HG02588 (cell line): Measurements from ENCODE around the gene PPP1R16B.

ENCODE experiments used
- ATAC-seq: cut with Tn5 transposase; IDR thresholded peaks from one replicate; pipeline ENCODE4 v1.9.1; 2021; ENCODE audit warnings: mild to moderate bottlenecking, moderate library complexity; ENCODE audit not compliant: unreplicated experiment

PPP1R16B gene

GRCh38 chr20:38927902-38928578 is 122.5 kb downstream of the PPP1R16B start:
- ATAC-seq, result no peak

- ATAC-seq, result no peak
Measured at GRCh38 chr20:38930242-38930569, 124.7 kb downstream of the PPP1R16B start.

- no peak for ATAC-seq
Measured at GRCh38 chr20:38931984-38932383, 126.5 kb downstream of the PPP1R16B start.

- ATAC-seq, result no peak
Measured at GRCh38 chr20:38932457-38933120, 127.1 kb downstream of the PPP1R16B start.

- no peak for ATAC-seq
Measured at GRCh38 chr20:38934530-38934929, 129.0 kb downstream of the PPP1R16B start.

- no peak for ATAC-seq
Measured at GRCh38 chr20:38935285-38935684, 129.8 kb downstream of the PPP1R16B start.

- no peak for ATAC-seq
Measured at GRCh38 chr20:38935967-38936407, 130.5 kb downstream of the PPP1R16B start.

- ATAC-seq, result no peak
Measured at GRCh38 chr20:38937000-38937399, 131.5 kb downstream of the PPP1R16B start.

GRCh38 chr20:38937978-38938473 is 132.5 kb downstream of the PPP1R16B start:
- no peak for ATAC-seq

GRCh38 chr20:38939686-38940085 is 134.2 kb downstream of the PPP1R16B start:
- ATAC-seq, result no peak

GRCh38 chr20:38940644-38941043 is 135.1 kb downstream of the PPP1R16B start:
- ATAC-seq, result no peak

GRCh38 chr20:38941726-38942389 is 136.4 kb downstream of the PPP1R16B start:
- no peak for ATAC-seq

GRCh38 chr20:38945012-38945411 is 139.5 kb downstream of the PPP1R16B start:
- ATAC-seq, result no peak

GRCh38 chr20:38946836-38947235 is 141.3 kb downstream of the PPP1R16B start:
- no peak for ATAC-seq

- no peak for ATAC-seq
Measured at GRCh38 chr20:38947931-38948362, 142.4 kb downstream of the PPP1R16B start.

GRCh38 chr20:38950254-38950653 is 144.8 kb downstream of the PPP1R16B start:
- ATAC-seq, result no peak

- no peak for ATAC-seq
Measured at GRCh38 chr20:38951611-38952010, 146.1 kb downstream of the PPP1R16B start.

GRCh38 chr20:38952153-38952552 is 146.7 kb downstream of the PPP1R16B start:
- no peak for ATAC-seq

GRCh38 chr20:38953630-38954340 is 148.3 kb downstream of the PPP1R16B start:
- ATAC-seq, result no peak

- no peak for ATAC-seq
Measured at GRCh38 chr20:38957235-38957876, 151.9 kb downstream of the PPP1R16B start.
